ENCODE measurements around the gene PCDHA5. TPM values are rescaled to one million over a fixed set of nuclear protein-coding genes. Genes with fewer than 3 reads are reported as not detected.
"Not testable (repeated sequence)": the region's sequence is repeated elsewhere in the genome, so short reads cannot be mapped to it uniquely, and the experiment has no call there.

The PCDHA5 gene
- total RNA-seq, 2 donors from 2014 or later = not detected

GRCh38 chr5:140834439-140835008 is 13.1 kb downstream of the PCDHA5 start:
- H3K36me3 Mint-ChIP-seq (ENCODE audit: low read depth); DNase-seq; H3K4me3 Mint-ChIP-seq; H3K27ac Mint-ChIP-seq; ATAC-seq; H3K27me3 Mint-ChIP-seq; H3K9me3 ChIP-seq (ENCODE audit: control insufficient read depth, low read length, poor library complexity, severe bottlenecking); H3K4me1 Mint-ChIP-seq: not testable (repeated sequence)

- Mint-ChIP-seq H3K27ac (no peak overlapping the region), H3K27me3 (peaks cover 8% of the 10 kb centered on the region), H3K4me1 (no peaks in the 10 kb centered on the region), H3K4me3 (no peak overlapping the region), H3K36me3 (ENCODE audit: low read depth) (no peaks in the 10 kb centered on the region)
- H3K9me3 ChIP-seq (ENCODE audit: control insufficient read depth, low read length, poor library complexity, severe bottlenecking) = no peaks in the 10 kb centered on the region
- ATAC-seq (no peak), DNase-seq (no peak)
Observed at GRCh38 chr5:140835622-140836510, 14.5 kb downstream of the PCDHA5 start.

- no peak within 1 kb of the TSS for H3K27ac Mint-ChIP-seq
- no peak for DNase-seq
- H3K4me1 Mint-ChIP-seq = no peaks in the 10 kb centered on the region
- no peak within 1 kb of the TSS for H3K4me3 Mint-ChIP-seq
- H3K9me3 ChIP-seq (ENCODE audit: control insufficient read depth, low read length, poor library complexity, severe bottlenecking) = no peaks in the 10 kb centered on the region
- no peaks in the 10 kb centered on the region for H3K36me3 Mint-ChIP-seq (ENCODE audit: low read depth)
- no peak for ATAC-seq
- H3K27me3 Mint-ChIP-seq = no peaks in the 10 kb centered on the region
Observed at GRCh38 chr5:140840978-140841962, 19.9 kb downstream of the PCDHA5 start, which contains the start of gene PCDHA8. Gene PCDHA8, plus strand, starts transcription at chr5:140841187. Its CDS starts 135 bp downstream, at chr5:140841322.

- Mint-ChIP-seq H3K27ac (no peak overlapping the region), H3K4me3 (no peak overlapping the region), H3K36me3 (ENCODE audit: low read depth) (peaks cover 2% of the 10 kb centered on the region), H3K4me1 (no peaks in the 10 kb centered on the region), H3K27me3 (peaks cover 15% of the 10 kb centered on the region)
- H3K9me3 ChIP-seq (ENCODE audit: control insufficient read depth, low read length, poor library complexity, severe bottlenecking) = no peaks in the 10 kb centered on the region
- no peak for ATAC-seq
- DNase-seq = no peak
Observed at GRCh38 chr5:140842798-140843733, 21.7 kb downstream of the PCDHA5 start.

- DNase-seq; ATAC-seq; H3K9me3 ChIP-seq (ENCODE audit: control insufficient read depth, low read length, poor library complexity, severe bottlenecking); H3K36me3 Mint-ChIP-seq (ENCODE audit: low read depth); H3K4me3 Mint-ChIP-seq; H3K4me1 Mint-ChIP-seq; H3K27ac Mint-ChIP-seq: not testable (repeated sequence)
- H3K27me3 Mint-ChIP-seq = peaks cover 31% of the 10 kb centered on the region
Observed at GRCh38 chr5:140848139-140849102, 27.0 kb downstream of the PCDHA5 start, which contains the start of gene PCDHA9. Gene PCDHA9, plus strand, starts transcription at chr5:140848382. Its CDS starts 114 bp downstream, at chr5:140848496.

GRCh38 chr5:140849831-140850634 is 28.6 kb downstream of the PCDHA5 start:
- not testable (repeated sequence) for H3K4me1 Mint-ChIP-seq; H3K4me3 Mint-ChIP-seq; H3K9me3 ChIP-seq (ENCODE audit: control insufficient read depth, low read length, poor library complexity, severe bottlenecking); ATAC-seq; H3K27ac Mint-ChIP-seq; H3K36me3 Mint-ChIP-seq (ENCODE audit: low read depth); DNase-seq
- H3K27me3 Mint-ChIP-seq = peaks cover 38% of the 10 kb centered on the region

- Mint-ChIP-seq H3K4me3 (no peak within 1 kb of the TSS), H3K27ac (no peak within 1 kb of the TSS), H3K36me3 (ENCODE audit: low read depth) (no peaks in the 10 kb centered on the region), H3K4me1 (no peaks in the 10 kb centered on the region), H3K27me3 (peaks cover 25% of the 10 kb centered on the region)
- DNase-seq (no peak), ATAC-seq (no peak)
- no peaks in the 10 kb centered on the region for H3K9me3 ChIP-seq (ENCODE audit: control insufficient read depth, low read length, poor library complexity, severe bottlenecking)
Observed at GRCh38 chr5:140855772-140856674, 34.6 kb downstream of the PCDHA5 start, which contains the start of gene PCDHA10. Gene PCDHA10, plus strand, starts transcription at chr5:140855897. Its CDS starts 152 bp downstream, at chr5:140856049.

- no peaks in the 10 kb centered on the region for H3K4me1 Mint-ChIP-seq
- peaks cover 3% of the 10 kb centered on the region for H3K9me3 ChIP-seq (ENCODE audit: control insufficient read depth, low read length, poor library complexity, severe bottlenecking)
- H3K27ac Mint-ChIP-seq = no peak overlapping the region
- DNase-seq (no peak), ATAC-seq (no peak)
- no peak overlapping the region for H3K4me3 Mint-ChIP-seq
- H3K27me3 Mint-ChIP-seq = peaks cover 28% of the 10 kb centered on the region
- no peaks in the 10 kb centered on the region for H3K36me3 Mint-ChIP-seq (ENCODE audit: low read depth)
Observed at GRCh38 chr5:140857177-140857986, 36.0 kb downstream of the PCDHA5 start.

GRCh38 chr5:140857987-140858240 is 36.5 kb downstream of the PCDHA5 start:
- Mint-ChIP-seq H3K27ac (no peak overlapping the region), H3K4me1 (no peaks in the 10 kb centered on the region), H3K27me3 (peaks cover 22% of the 10 kb centered on the region), H3K36me3 (ENCODE audit: low read depth) (no peaks in the 10 kb centered on the region), H3K4me3 (no peak overlapping the region)
- peaks cover 3% of the 10 kb centered on the region for H3K9me3 ChIP-seq (ENCODE audit: control insufficient read depth, low read length, poor library complexity, severe bottlenecking)
- DNase-seq (no peak), ATAC-seq (no peak)

Measured in T-helper 17 cell (primary cell).